ENCODE measurements around the gene ZDHHC18. TPM values are rescaled to one million over a fixed set of nuclear protein-coding genes. Genes with fewer than 3 reads are reported as not detected.
"Not testable (repeated sequence)": the region's sequence is repeated elsewhere in the genome, so short reads cannot be mapped to it uniquely, and the experiment has no call there.

The ZDHHC18 gene
- total RNA-seq, 1 donor from 2014 or later = 22.3 TPM

DNA sequence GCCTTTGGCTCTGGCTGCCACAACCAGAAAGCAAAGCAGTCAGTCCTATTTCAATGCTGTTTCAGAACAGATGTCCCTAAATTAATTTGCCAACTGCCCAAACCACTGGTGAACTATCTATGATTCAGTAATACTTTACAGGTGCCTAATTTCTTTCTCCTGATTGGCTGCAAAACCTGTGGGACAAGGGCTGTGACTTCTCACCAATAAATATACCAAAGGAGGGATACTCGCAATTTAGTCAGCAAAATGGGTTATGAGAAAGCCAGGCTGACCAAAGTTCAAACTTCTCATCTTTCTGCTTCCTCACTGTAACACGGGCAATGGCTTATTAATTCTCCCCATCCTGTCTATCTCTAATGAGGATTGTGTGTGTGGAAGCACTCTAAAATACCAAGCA is 50.8 kb downstream of the ZDHHC18 start:
- no peaks in the 10 kb centered on the region for H3K9me3 ChIP-seq (ENCODE audit: insufficient read depth, low read depth, low read length)
- H3K4me3 Mint-ChIP-seq (ENCODE audit: unreplicated experiment) = no peak overlapping the region
- peaks cover 3% of the 10 kb centered on the region for H3K36me3 Mint-ChIP-seq (ENCODE audit: low read depth, unreplicated experiment)
- peaks cover 1% of the 10 kb centered on the region for H3K79me2 ChIP-seq (ENCODE audit: insufficient read depth, low read length)
- H3K27me3 ChIP-seq (ENCODE audit: insufficient read depth, low read length) = no peaks in the 10 kb centered on the region
- H3K4me1 ChIP-seq (ENCODE audit: insufficient read depth, low read length) = peaks cover 2% of the 10 kb centered on the region
- H3K9ac ChIP-seq (ENCODE audit: low read length) = no peak overlapping the region
- H3K27ac Mint-ChIP-seq (ENCODE audit: unreplicated experiment) = no peak overlapping the region
- no peak for FAIRE-seq
- DNase-seq (ENCODE audit: low read depth) = no peak
- H3K27me3 Mint-ChIP-seq (ENCODE audit: low read depth, unreplicated experiment) = no peaks in the 10 kb centered on the region
- H3K36me3 ChIP-seq (ENCODE audit: insufficient read depth, low read length) = peaks cover 22% of the 10 kb centered on the region
- H3K9me3 Mint-ChIP-seq (ENCODE audit: unreplicated experiment) = peaks cover 2% of the 10 kb centered on the region
- no peak overlapping the region for H3K4me2 ChIP-seq (ENCODE audit: low read length)
- H2AFZ ChIP-seq (ENCODE audit: low read depth, low read length) = no peak overlapping the region
- H3K4me3 ChIP-seq (ENCODE audit: insufficient read depth, low read depth, low read length) = no peak overlapping the region
- peaks cover 18% of the 10 kb centered on the region for H4K20me1 ChIP-seq (ENCODE audit: insufficient read depth, low read length)
- no peaks in the 10 kb centered on the region for H3K4me1 Mint-ChIP-seq (ENCODE audit: low read depth, unreplicated experiment)
- no peak for TF ChIP-seq EZH2 (IDR thresholded peaks at IDR 0.05; ENCODE audit: insufficient read depth, low read length)
- TF ChIP-seq, protein P1, sequence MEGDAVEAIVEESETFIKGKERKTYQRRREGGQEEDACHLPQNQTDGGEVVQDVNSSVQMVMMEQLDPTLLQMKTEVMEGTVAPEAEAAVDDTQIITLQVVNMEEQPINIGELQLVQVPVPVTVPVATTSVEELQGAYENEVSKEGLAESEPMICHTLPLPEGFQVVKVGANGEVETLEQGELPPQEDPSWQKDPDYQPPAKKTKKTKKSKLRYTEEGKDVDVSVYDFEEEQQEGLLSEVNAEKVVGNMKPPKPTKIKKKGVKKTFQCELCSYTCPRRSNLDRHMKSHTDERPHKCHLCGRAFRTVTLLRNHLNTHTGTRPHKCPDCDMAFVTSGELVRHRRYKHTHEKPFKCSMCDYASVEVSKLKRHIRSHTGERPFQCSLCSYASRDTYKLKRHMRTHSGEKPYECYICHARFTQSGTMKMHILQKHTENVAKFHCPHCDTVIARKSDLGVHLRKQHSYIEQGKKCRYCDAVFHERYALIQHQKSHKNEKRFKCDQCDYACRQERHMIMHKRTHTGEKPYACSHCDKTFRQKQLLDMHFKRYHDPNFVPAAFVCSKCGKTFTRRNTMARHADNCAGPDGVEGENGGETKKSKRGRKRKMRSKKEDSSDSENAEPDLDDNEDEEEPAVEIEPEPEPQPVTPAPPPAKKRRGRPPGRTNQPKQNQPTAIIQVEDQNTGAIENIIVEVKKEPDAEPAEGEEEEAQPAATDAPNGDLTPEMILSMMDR (IDR thresholded peaks at IDR 0.05; ENCODE audit: insufficient read depth, low read depth, low read length) = no peak
- H3K27ac ChIP-seq (ENCODE audit: low read depth, low read length) = no peak overlapping the region

DNA sequence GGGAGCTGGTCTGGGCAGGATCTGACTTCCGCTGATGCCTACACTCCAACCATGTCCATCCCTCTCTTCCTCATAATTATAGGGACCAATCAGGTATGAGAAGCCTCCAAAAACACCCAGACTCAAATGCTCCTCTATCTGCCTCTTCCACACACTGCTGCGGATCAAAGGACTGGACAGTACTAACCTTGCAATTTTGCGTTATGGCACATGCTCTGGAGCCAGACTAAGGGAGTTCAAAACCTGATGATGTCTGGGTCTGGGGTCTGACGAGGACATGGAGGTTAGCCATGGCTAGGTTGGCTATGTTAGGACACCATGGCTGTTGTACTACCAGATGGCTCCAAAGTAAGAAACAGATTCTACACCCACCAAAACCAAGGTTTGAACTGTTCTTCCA is 53.3 kb downstream of the ZDHHC18 start:
- Mint-ChIP-seq H3K27ac (ENCODE audit: unreplicated experiment) (no peak overlapping the region), H3K9me3 (ENCODE audit: unreplicated experiment) (no peaks in the 10 kb centered on the region), H3K4me1 (ENCODE audit: low read depth, unreplicated experiment) (no peaks in the 10 kb centered on the region), H3K27me3 (ENCODE audit: low read depth, unreplicated experiment) (no peaks in the 10 kb centered on the region), H3K4me3 (ENCODE audit: unreplicated experiment) (no peak overlapping the region), H3K36me3 (ENCODE audit: low read depth, unreplicated experiment) (peaks cover 10% of the 10 kb centered on the region)
- TF ChIP-seq EZH2 (IDR thresholded peaks at IDR 0.05; ENCODE audit: insufficient read depth, low read length) = no peak
- TF ChIP-seq, protein P1 (IDR thresholded peaks at IDR 0.05; ENCODE audit: insufficient read depth, low read depth, low read length) = no peak
- Histone ChIP-seq H3K9me3 (ENCODE audit: insufficient read depth, low read depth, low read length) (no peaks in the 10 kb centered on the region), H3K9ac (ENCODE audit: low read length) (no peak overlapping the region), H3K4me1 (ENCODE audit: insufficient read depth, low read length) (no peaks in the 10 kb centered on the region), H2AFZ (ENCODE audit: low read depth, low read length) (no peak overlapping the region), H4K20me1 (ENCODE audit: insufficient read depth, low read length) (peaks cover 37% of the 10 kb centered on the region), H3K27ac (ENCODE audit: low read depth, low read length) (no peak overlapping the region), H3K4me3 (ENCODE audit: insufficient read depth, low read depth, low read length) (no peak overlapping the region), H3K79me2 (ENCODE audit: insufficient read depth, low read length) (peaks cover 8% of the 10 kb centered on the region), H3K27me3 (ENCODE audit: insufficient read depth, low read length) (no peaks in the 10 kb centered on the region), H3K36me3 (ENCODE audit: insufficient read depth, low read length) (peaks cover 43% of the 10 kb centered on the region), H3K4me2 (ENCODE audit: low read length) (no peak overlapping the region)
- no peak for FAIRE-seq
- no peak for DNase-seq (ENCODE audit: low read depth)

DNA sequence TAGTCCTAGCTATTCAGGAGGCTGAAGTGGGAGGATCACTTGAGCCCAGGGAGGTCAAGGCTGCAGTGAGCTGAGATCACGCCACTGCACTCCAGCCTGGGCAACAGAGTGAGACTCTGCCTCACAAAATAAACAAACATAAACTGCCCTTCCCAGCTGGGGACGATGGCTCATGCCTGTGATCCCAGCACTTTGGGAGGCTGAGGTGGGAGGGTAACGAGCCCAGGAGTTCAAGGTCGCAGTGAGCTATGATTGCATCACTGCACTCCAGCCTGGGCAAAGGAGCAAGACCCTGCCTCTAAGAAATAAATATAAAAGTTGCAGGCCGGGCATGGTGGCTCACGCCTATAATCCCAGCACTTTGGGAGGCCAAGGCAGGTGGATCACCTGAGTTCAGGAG is 55.1 kb downstream of the ZDHHC18 start:
- not testable (repeated sequence) for H3K4me1 ChIP-seq (ENCODE audit: insufficient read depth, low read length); H2AFZ ChIP-seq (ENCODE audit: low read depth, low read length); H3K9ac ChIP-seq (ENCODE audit: low read length); H3K27me3 Mint-ChIP-seq (ENCODE audit: low read depth, unreplicated experiment); FAIRE-seq; DNase-seq (ENCODE audit: low read depth); H3K27ac Mint-ChIP-seq (ENCODE audit: unreplicated experiment); H3K4me3 Mint-ChIP-seq (ENCODE audit: unreplicated experiment); H3K4me3 ChIP-seq (ENCODE audit: insufficient read depth, low read depth, low read length); H3K27ac ChIP-seq (ENCODE audit: low read depth, low read length); H3K9me3 ChIP-seq (ENCODE audit: insufficient read depth, low read depth, low read length); H3K27me3 ChIP-seq (ENCODE audit: insufficient read depth, low read length); H3K9me3 Mint-ChIP-seq (ENCODE audit: unreplicated experiment); H3K4me2 ChIP-seq (ENCODE audit: low read length); H3K4me1 Mint-ChIP-seq (ENCODE audit: low read depth, unreplicated experiment)
- peaks cover 18% of the 10 kb centered on the region for H3K79me2 ChIP-seq (ENCODE audit: insufficient read depth, low read length)
- H3K36me3 ChIP-seq (ENCODE audit: insufficient read depth, low read length) = peaks cover 56% of the 10 kb centered on the region
- H3K36me3 Mint-ChIP-seq (ENCODE audit: low read depth, unreplicated experiment) = peaks cover 12% of the 10 kb centered on the region
- peaks cover 49% of the 10 kb centered on the region for H4K20me1 ChIP-seq (ENCODE audit: insufficient read depth, low read length)
